GM18517 (cell line): ENCODE measurements around the gene LAMB1.

Source experiments
- ATAC-seq: cut with Tn5 transposase; IDR thresholded peaks from one replicate; pipeline ENCODE4 v1.9.1; 2021; ENCODE audit warnings: mild to moderate bottlenecking, moderate library complexity; ENCODE audit not compliant: unreplicated experiment

The LAMB1 gene

DNA sequence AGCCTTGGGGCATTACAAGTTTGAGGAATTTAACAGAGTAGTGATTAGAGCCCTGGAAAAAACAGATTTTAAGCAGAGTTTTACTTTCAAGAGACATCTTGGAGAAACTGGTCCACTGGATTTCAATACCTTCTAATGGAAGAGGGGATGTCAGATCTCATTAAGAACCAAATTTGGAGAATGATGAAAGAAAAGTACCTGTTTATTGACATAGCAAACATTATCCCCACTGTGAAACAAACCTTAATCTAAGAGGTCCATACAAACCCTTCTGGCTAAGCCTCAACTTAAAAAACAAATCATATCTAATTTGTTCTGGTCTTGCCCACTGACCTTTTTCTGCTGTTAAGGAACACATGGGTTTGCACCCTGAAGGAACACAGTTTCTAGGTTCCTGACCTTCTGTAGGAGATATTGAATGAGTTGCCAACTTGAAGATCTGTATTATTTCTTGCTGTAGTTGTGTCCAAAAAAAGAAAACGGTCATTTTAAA is 53.5 kb downstream of the LAMB1 start:
- no peak for ATAC-seq

DNA sequence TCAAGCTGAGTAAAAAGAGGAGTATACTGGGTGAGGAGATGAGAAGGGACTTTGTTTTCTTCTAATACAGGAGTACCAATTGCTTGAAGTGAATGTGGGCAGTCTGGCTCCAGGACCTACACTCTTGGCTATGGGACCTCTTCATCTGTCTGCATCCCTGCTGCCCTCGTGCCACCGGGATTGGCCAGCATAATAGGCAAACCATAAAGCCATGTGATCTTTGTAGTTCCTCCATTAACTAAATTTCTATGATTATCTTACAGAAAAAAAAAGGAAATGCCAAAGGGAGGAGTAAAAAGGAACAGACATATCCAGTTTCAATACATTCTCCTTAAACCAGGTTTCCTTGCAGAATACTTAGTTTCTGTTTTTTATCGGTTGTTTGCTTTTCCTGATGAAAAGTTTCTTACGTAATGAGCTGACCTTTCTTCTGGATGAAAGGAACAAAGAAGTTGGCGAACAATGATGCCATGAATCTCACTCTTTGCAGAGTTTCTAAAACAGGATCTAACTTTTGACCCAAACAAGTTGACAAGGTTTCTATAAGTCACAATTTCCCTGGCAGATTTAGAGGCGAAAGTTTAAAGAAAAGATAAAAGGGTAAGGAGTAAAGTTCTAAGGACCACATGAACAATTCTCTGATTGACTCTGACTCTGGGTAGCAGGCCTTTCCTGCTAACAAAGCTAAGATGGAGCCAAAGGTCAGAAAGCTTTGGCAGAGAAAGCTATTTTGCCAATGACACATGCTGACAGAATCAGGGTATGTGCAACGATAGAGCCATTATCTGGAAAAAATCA is 54.1 kb downstream of the LAMB1 start:
- ATAC-seq: no peak

DNA sequence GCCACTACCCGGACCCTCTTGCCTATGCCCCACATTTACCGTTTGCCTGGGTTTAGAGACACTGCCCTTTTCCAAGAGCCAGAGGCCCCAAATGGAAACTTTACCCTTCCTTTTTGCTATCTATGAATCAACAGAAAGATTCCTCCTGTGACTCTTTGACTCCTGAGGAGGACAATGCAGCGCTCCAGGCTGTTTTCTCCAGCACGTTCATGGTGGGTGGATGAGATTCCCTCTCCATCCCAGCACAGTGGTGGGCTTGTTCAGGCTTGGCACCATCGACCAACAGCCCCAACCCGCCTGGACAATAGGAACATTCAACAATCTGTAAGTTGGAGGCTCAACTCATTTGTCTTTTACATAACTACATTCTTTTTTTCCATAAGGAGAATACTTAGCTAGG is 56.1 kb downstream of the LAMB1 start:
- ATAC-seq: no peak

DNA sequence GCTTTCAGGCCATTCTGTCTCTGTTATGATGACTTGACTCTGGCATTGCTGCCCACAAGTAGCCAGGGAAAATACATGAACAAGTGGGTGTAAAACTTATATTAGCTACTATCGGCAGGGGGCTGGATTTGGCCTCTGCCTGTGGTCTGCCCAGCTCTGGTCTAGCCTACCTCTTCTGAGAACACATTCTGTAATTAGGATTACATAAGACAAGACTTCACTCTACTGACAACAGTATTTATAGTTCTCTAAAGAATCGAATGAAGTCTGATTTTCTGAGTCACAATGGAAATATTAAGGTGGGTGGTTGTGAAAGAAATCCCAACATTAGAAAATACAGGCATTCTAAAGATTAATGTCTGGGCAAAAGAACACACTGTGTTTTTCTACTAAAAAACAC is 56.5 kb downstream of the LAMB1 start:
- no peak for ATAC-seq

DNA sequence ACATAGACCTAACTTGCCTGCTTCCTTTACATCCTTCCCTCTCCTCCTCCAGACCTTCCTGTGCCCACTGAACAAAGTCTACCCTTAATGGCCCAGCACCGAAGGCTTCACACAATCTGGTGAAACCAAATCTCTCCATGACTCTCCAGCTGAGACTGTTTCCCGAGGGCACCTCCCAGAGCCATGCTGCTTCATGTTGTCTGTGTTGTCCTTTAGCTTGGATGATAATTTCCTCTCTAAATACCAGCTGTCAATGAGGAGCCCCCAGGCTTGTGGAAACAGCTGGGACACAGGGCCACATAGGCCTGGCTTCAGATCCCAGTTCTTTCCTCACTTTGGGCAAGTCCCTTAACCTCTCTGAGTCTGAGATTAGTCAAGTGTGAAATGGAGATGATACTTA is 57.6 kb downstream of the LAMB1 start:
- ATAC-seq: no peak

DNA sequence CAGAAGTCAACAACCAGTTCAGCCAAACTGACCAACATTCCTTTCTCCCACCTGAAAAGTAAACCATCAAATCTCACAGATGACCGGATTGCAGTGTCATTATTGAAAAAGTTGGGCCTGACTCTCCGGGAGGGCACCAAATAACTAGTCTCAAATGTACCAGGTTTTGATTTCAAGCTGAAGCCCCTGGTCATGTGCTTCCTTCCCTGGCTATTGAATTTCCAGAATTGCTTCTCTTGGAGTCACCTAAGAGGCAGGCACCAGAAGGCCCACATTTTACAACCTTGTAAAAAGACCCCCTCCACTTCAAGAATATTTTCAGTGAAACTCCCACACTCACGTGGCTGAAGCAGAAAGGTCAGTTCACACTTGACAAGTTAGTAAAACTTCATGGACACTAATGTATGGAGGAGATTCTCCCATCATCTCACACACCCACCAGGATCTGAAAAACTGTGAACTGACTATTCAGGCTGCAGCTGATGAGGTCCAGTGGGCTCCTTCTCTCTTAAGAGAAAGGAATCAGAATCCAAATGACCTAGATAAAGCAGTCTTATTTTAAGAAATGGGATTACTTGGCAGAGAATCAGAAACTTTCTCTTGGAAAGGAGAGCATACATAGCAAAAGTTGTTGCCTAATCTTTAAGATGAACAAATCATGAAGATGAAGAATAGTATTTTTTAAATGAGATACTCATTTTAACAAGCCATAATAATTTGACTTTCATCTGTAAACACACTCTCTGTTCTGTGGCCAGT is 58.4 kb downstream of the LAMB1 start:
- ATAC-seq: no peak

DNA sequence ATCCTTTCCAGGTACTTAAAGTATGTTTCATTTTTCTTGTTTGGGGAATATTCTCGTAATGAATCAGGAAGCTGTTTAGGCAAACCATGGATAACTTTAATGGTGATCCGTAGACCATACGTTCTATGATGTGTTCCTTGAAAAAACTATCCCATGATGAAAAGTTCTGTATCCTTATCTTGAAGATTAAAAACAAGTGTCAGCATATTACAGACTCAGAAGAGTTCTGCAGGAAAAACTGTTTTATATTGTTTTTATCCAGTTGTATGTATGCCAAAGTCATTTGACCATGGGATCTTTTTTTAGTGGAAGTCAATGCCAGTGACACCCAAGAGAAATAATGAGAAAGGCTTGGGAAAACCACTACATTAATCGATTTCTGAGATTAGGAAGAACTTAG is 59.9 kb downstream of the LAMB1 start:
- ATAC-seq: no peak

DNA sequence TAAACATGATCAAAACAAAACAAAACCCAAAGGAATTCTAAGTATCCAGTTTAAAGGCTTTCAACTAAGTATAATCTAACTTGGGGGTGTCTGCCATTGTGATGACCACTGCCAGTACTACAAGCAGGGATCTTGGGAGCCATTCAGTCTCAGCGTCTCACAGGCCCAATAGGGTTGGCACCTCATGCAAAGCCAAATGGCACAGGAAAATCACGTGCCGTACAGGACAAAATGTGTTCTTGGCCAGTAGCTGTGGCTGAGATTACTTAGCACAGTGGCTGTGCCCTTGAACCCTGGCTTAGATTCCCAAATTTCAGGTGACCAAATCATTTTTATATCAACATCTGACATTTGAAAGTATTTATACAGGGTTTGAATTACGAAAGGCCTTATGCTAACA is 62.0 kb downstream of the LAMB1 start:
- ATAC-seq: no peak

DNA sequence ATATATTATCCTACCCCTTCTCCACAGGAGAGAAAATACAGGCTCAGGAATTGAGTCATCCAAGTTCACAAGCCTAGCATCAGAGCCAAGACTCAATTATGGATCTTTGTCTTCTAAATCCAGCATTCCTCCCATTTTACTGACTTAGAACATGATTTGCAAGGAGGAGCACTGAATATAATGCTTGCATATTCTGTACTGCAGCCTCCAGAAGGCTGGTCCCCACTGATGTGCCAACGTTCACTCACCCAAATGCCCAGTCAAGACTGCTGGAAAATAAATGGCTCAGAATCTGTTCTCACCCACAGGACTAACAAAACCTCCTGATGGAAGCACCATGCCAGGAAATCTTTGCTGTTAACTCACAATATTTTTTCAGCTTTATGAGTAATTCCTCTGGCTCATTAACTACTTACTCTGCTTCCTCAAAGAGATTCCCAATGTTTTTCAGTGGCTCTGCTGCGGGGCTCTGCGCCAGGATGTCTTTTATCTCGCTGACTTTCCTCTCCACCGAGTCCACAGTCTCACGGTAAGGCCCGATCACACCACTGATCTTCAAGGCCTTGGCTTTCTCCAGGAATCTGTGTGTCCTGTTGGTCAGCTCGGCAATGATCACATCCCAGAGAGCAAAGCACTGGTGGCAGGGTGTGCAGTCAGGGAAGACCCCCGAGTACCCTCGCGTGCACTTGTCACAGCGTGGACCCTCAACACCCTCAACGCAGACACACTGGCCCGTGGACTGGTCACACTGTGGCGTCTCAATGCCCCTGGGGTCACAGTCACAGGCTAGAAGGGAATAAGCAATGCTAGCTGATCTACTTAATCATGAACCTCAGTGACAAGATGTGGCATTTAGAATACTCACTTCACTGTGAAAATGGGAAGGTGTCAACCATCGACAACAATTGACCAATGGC is 63.1 kb downstream of the LAMB1 start:
- no peak for ATAC-seq

DNA sequence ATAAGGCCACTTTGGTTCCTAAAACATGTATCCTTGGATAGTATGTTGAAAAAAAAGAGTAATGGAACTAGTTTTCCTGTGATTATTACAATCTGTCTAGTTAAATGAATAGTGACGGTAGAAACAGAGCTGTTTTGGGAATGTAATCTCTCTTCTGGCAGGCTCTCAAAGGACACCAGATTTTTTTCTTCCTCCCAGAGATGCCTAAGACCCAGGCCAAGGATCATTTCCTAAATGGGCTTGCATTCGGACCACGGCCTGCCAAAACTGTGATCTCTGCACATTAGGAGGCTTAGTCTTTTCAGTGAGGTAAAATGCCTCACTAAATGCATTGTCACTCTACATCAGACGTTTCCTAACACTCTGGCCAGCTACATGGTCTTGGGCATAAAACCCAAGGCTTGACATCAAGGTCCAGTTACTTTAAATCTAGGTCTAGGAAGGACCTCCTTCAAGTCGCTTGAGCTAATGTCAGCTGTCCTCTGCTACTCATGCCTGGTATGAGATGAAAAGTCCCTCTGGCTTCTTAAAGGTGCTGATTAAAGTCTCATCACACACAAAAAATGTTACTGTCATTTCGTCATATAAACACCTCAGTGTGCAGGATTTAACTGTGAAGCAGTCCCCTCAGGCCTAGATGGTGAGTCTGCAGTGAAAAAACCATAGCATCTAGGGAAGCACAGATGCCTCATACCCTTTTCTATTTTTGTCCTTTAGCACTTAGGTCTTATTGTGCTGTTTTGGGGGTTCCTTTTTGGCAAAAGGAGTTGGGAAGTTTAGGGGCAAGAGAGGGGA is 64.3 kb downstream of the LAMB1 start:
- no peak for ATAC-seq

DNA sequence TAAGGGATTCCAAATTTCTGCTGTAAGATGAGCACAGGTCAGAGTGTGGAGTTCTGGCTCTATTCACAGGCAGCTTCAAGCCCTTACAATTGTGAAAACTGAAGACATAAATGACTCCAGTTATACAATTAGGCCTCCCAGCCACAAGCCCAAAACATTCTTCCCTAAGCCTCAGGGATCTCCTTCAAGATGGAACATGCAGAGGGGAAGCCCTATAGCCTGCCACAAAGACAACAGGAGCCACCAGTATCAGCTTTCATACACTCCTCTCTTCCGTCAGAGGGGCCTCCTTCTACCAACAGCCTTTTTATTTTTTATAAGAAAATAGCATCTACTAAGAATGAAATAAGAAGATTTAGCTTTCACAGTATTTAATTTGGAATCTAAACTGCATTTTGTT is 65.4 kb downstream of the LAMB1 start:
- no peak for ATAC-seq

DNA sequence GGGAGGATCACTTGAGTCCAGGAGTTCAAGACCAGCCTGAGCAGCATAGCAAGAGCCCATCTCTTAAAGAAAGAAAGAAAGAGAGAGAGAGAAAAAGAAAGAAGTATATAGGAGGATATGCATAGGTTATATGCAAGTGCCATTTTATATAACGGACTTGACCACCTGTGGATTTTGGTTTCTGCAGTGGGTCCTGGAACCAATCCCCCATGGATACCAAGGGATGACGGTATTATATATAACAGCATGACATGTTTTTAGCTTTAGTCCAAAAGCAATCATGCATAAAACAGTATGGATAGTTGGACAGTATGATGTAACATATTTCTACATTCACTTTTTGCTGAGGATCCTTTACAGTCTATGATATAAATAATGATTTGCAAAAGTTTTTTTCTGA is 66.6 kb downstream of the LAMB1 start:
- no peak for ATAC-seq

DNA sequence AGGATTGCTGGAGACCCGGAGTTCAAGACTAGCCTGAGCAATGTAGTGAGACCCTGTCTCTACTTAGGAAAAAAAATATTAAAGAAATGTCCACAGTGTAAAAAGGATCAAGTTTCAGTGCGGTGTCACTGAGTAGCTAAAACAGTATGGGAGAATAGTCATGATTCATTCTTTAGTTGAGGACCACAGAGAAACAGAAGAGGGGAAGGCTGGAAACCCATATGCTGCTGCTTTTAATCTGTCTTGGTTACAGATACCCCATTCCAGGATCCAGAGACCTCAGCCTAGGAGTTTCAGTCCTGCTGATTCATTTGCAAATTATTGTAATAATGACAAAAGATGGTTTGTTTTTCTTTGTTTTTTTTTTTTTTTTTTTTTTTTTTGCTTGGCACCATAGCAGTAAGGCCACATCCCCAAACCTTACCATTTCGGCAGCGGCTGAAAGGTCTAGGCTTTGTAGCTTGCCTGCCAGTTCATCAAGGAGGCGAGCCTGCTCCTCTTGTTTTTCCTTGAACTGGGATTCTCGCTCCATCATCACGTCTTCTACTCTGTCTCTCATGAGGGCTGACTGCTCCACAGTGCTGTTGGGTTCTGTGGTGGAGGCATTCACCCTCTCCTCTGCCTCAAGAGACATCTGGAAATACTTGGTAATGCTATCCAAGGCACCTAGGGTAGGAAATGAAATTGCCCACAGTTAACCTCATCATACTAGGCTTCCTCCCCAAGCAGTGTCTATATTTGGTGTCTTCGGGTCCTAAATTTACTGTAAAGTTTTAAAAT is 67.8 kb downstream of the LAMB1 start:
- no peak for ATAC-seq

DNA sequence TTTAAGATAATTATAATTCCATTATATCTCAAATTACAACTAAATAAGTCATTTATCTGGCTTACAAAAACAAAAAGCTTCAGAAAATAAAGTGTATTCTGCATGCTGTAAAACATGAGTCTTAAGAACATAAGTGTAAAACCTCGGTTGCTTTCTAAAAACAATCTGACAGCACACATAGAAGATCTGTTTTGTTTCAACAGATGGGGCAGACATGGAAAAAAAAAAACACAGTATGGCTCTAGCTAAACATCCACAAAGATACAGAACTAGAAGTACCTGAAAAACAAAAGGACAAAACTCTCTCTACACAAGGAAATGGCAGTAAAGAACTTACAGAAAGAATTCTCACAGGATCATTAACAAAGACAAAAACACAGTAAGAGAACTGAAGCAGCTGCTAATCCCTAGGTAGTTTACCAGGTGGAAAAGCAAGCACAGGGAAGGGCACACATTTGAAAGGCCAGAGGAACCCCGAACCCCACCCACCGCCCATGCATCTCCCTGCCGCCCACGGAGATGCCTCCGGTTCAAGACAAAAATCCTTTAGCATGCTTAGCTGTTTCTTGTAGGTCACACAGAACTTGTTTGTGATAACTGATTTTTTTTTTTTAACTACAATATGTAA is 69.5 kb downstream of the LAMB1 start:
- no peak for ATAC-seq

DNA sequence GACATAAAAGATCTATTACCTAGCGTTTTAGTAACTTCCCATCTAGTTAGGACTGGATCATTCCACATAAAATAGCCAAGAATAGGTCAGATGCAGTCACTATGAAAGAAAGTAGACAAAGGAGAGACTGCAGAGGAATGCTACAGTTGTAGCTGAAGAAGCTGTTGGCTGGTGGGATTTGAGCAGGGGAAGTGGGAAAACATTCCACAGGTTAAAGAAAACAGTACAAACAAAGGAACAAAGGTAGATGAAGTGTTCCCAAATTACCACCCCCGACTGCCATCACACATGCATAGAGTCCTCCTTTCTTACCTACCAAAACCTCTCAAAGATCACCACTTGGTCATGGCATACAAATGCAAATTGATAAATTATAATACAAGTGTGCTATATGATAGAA is 70.2 kb downstream of the LAMB1 start:
- ATAC-seq: no peak

DNA sequence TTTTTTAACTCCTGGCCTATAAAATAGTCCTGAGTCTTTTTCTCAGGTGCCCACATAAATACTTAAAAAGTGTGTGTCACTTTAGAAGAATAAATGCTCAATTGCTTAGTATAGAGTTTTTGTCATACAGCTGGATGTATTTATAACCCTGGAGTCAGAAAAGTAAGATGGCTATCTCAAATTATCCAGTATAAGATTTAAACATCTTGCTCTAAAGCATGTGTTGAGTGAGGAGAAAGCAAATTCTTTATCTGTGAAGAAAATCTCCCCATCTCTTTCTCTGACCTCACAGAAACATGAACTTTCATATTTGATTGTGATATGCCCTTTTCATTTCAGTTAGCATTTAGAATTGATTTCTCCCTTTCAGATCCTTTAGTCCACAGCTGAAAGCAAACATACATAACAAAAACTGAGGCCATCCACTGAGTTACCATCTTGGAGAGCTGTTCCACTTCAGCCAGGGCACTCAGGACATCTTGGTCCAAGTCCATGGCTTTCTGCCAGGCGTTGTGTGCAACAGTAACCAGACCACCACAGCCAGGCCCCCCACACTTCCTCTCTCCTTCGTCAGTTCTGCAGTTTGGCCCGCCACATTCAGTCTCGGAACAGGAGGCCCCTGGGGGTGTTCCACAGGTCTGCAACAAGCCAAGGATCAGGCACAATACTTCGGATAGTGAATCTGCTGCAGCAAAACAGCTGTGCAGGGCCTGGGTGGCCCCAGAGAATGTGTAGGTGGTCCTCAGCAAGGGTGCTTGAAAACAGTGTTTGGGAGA is 71.0 kb downstream of the LAMB1 start:
- ATAC-seq: no peak

DNA sequence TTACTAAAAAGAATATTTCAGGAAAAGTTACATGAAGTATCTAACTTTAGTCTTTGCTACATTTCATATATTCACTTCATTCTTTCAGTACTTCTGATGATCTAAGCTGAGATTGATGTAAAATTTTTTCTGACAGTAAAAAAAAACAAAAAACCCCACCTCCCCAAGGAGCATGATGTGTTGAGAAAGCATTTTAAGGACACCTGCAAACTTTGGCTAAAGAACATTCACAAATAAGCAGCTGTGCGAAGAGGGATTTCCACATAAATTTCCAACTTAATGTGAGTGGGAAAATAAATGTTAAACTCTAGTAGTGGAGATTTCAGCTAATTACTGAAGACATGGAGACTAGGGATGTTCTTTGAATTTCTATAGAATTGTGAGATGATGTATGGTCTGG is 76.5 kb downstream of the LAMB1 start:
- no peak for ATAC-seq

DNA sequence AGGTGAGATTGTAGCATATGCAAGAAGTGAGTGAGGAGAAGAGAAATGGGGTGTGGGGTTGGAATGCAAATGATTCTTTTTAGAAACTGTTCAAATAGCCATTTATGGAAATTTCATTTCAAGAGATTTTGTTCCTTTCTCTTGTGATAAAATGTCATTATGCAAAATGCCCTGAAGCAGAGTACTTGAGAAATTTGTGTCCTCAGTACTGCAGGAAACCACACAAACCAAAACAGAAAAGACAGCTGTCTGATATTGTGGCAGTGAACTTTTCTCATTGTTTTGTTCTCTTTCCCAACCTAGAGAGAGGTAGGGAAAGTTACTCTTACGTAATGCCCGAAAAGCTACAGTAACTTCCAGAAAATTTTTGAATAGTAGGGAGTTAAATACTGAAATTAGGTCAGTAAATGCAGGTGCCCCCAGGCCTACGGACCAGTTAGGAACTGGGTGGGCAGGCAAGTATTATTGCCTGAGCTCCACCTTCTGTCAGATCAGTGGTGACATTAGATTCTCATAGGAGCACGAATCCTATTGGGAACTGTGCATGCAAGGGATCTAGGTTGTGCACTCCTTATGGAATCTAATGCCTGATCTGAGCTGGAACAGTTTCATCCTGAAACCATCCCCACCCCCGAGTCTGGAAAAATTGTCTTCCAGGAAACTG is 78.0 kb downstream of the LAMB1 start:
- ATAC-seq: peak; percentile 93
